HG03175 (cell line): ENCODE data around the gene AGPAT4.
"Not testable (repeated sequence)": the region's sequence is repeated elsewhere in the genome, so short reads cannot be mapped to it uniquely, and the experiment has no call there.

Experiments used
- ATAC-seq: cut with Tn5 transposase; IDR thresholded peaks from one replicate; pipeline ENCODE4 v1.9.1; 2021; ENCODE audit warnings: mild to moderate bottlenecking, moderate library complexity; ENCODE audit not compliant: unreplicated experiment

Gene AGPAT4

DNA sequence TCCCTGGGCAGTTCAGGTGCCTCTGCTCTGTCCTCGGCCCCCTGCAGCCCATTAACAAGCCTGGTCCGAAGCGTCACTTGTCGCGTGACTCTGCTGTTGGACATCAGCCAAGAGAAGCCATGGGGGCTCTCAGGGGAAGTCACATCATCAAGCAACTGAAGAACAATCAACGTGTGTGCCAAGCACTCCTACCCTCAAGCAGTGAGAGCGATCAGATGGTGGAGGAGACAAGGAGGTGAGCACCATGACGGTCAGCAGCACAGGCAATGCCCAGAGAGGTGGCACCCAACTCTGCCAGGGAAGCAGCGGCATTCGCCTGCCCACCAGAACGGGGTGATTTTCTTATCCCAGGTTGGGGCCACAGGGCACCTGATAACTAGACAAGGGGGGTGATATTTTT lies 132.7 kb downstream of the AGPAT4 start:
- ATAC-seq, result no peak

DNA sequence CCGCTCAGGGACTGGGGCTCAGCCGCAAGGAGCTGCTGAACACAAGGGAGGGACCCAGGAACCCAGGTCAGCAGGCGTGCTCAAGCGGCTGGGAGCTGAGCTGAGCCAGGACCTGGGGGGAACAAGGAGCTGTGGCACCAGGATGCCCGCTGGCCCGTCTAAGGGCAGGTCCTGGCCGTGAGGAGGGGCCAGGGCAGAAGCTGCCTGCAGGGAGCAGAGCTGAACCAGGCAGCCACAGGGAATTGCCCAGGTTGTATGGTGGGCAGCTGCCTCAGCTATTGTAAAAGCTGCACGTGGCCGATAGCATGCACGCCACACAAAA lies 133.3 kb downstream of the AGPAT4 start:
- ATAC-seq, result no peak

DNA sequence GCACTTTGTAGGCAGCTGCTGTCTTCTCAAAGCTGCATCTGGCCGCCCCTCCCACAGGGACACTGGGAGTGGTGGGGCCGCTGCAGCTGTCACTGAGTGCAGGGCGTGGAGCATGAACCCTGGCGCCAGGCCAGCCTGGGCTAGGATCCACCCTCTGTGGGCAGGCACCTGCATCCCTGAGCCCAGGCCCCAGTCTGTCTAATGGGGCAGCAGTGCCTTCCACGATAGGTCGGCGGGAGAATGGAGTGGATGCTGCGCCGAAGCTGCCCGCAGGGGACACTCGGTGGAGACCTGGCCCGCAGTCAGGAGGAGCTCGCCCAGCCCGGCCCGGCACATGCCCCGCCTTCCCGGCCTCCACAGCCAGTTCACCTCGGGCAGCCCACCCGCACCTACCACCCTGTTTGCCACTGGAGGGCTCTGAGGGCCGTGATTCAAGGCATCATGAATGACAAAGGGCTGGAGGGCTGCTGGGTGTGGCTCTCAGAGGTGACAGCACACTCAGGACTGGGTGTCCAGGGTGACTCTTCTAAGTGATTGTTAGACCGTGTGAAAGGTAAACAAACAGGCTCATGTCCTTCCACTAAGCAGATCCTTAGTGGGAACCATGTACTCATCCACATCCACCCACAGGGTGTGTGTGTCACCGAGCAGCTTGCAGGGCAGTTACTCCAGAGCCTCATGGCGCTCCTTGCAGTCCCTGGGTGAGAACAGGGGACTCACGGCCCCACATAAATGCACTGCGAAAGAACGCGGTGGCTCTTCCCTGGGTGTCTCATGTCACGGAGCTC lies 133.9 kb downstream of the AGPAT4 start:
- ATAC-seq, result no peak

DNA sequence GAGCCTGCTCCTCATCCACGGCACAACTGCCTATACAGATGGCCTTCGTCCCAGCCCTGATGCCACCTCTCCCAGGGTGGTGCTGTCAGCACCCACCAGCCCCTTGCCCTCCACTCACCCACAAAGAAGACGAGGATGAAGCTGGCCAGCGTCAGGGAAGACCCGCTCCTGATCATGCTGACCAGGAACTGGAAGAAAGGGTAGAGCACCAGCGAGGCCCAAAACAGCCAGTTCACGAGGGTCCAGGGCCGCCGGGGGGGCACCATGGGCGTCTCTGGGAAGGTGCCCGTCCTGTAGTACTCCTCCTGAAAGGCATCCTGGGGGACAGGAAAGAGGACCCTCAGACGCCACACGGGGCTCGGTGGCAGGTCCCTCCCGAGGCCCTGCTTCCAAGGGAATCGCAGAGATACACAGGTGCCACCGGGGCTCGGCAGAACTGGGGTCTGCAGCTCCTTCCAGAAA lies 134.5 kb downstream of the AGPAT4 start:
- ATAC-seq, result no peak

DNA sequence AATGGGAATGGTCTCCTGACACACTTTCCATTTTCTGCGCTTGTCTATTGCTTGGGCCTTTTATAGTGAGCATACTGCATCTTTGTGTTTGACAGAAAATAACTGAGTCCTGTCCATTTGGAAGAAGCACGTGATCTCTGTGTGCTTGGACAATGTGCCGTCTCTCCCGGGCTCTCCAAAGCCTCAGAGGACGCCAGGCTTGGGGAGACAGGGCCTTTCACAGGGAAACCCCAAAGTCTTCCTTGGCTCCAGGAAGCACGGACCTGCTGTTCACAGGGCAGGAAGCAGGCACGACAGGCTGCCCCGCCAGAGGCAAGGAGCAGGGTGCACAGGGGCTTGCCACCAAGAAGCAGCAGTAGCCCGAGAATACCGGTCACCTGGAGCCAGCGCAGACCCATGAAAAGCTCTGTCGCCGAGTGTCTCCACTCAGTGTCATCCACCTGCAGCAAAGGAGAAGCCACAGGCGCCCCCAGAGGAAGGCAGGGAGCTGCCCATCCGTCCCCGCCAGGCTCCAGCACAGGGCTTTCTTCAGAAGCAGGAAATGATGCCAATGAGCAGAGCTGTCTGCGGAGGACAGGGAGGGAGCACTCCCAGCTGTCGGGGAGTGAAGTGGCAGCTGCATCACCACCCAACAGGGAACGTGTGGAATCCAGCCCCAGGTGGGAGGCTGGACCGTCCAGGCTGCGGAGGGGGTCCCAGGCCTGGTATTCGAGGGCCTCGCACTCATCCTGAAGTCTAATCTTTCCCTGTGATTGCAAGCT lies 135.1 kb downstream of the AGPAT4 start:
- no peak for ATAC-seq

DNA sequence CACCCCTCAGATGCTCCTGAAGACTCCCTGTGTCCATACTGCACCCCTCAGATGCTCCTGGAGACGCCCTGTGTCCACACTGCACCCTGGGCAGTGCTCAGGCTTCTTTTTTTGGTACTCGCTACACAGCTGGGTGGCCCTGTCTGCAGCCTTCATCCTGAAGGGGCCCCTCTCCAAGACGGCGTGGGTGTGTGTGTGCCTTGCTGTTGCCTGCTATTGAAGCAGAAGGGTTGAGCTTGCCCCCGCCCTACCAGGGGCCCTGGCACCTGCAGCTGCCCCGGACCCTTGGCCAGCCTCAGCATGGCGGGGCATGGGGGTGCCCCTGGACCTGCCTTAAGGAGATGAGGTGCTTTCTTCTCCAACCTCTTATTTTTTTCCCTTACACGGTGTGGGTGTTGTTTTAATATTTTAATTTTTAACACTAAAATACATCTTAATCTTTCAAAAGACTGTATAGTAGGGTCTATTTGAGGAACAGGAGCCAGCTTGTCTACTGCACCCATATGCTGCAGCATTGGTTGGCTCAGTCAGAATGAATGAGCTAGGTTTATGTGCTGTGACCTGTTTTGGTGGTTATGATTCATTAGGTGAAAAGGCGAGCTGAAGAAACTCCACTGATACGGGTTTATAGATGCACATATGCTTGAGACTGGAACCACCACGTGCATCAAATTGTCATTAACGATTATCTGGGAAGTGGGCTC lies 135.9 kb downstream of the AGPAT4 start:
- no peak for ATAC-seq

DNA sequence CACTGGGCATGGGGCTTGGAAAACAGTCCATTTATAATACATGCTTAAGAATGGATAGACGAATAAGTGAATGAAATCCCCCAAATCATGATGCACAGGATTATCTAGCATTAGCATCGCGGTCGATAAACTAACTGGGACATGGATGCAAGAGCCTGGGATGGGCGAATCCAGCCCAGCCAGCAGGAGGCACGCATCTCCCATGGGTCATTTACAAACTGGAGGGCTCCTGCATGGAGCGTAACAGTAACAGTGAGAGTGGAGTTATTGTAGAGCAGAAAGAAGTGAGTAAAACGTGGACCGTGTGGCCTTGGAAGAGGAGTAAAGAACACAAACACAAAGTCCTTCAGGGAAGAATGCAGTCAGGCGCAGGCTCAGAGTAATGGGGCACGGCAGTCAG lies 136.5 kb downstream of the AGPAT4 start:
- ATAC-seq, result no peak

DNA sequence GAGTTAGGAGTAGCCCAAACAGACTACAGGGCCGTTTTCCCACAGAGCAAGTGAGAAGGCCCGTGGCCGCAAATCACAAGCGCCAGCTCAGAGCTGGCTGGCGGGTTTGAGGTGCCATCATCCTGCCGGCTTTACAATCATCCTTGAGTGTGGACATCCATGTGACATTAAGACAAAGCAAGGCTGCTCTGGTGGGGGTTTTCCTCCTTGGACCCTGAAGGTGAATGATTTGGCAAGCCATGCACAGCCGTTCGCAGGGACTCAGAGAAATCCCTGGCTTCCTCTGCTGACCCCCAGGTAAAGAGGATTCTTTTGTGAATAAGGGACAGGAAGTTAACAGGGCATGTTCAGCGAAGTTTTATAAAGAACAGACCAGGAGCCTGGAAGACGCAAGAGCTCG lies 137.2 kb downstream of the AGPAT4 start:
- no peak for ATAC-seq

DNA sequence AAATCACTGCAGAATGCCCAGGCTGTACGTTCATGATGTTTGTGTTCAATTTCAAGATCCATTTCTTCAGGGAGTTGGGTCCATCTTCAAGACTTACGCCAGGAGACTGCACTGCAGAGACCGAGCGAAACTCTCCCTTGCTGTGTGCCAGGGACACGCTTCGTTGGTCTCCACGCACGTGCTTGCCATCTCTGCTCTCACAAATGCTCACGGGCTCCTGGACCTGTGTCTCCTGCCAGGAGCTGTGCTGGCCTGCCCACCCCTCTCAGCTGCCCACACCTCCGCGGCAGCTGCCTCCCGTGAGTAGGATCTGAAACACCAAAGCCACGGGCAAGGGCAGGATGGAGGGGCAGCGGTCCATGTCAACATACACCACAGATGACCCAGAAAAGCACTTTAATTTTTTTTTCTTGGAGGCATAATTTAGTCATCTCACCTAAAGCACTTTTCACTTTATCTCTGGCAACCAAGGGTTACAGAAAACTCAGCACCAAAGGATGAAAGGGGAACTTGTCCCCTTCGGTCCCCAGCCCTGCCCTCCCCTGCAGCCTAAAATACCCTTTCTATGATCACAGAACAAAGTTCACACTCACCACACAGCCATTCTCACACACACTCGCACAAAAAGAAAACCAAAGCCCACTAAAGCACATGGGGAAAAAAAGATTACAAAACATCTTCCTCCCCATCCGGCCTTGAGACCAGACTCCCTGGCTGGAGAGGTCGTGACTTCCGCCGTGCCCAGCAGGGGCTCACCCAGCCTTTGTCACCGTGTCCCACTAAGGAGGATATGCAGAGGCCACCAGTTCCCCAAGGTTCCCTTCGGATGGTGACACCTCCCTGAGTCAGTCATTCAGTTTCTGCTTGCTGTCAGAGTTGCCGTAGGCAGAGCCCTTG lies 137.9 kb downstream of the AGPAT4 start:
- ATAC-seq, result peak; percentile 44

DNA sequence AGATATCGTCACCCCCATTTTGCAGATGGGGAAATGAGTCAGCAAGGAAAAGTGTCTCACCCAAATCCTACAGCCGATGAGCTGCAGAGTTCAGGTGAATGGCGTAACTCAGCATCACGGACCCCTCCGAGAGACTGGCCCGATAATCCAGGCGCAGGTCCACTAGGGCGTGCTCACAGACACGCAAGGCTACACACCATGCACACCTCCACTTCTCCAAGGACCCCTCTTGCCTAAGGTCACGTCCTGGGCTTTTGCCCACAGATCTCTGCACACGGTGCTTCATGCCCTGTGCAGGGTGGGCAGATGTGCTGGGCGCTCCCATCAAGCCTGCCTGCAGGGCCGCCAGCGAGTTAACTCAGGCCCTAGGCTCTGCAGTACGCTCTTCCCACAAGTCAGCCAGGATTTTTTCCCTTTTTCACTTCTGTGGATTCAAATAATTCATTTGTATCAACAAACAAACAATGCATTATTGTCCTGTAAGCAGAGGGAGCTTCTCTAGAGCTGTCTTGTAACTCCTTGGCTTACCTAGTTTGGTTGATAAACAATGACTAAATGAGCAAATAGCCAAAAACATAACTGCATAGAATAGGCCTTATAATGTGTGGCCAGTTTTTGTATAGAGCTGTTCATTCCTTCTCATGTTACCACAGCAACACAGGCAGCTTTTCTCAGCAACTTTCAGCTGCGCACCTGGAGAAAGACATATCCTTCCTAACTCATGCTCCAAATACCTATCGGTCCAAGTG lies 139.1 kb downstream of the AGPAT4 start:
- ATAC-seq, result no peak

DNA sequence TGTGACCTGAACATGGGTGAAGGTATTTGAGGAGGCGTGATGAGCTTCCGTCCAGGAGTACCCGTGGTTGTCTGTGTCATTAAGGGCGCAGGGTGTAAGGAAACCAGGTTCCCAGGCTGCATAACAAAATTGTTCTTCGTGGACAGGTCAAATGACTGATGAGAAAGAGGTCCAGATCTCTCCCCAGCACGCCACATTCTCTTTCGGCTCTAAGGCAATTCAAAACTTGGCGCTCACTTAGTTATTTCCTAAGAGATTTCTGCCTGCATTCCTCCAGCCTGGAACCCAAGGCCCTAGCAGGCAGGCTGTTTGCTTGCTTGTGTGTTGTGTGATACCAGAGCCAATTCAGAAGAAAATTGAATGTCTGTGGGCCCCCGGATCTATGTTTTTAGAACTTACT lies 139.9 kb downstream of the AGPAT4 start:
- ATAC-seq, result no peak

DNA sequence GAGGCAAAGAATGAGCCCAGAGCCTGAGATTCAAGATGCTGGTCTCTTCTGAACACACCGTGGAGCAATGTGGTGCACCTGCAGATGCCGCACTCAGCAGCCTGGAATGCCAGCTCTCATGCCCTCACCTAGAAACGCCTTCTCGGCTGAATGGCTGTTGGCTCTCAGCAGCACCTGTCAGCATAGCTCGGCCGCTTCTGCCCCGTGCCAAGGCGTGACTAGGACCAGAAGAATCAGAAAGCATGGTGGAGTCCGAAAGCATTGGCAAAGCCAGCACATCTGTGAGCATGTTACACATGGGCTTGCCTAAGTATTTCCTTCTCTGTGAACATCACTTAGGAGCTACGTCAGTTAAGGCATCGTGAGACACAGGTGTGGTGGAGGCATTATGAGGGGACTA lies 141.5 kb downstream of the AGPAT4 start:
- no peak for ATAC-seq

DNA sequence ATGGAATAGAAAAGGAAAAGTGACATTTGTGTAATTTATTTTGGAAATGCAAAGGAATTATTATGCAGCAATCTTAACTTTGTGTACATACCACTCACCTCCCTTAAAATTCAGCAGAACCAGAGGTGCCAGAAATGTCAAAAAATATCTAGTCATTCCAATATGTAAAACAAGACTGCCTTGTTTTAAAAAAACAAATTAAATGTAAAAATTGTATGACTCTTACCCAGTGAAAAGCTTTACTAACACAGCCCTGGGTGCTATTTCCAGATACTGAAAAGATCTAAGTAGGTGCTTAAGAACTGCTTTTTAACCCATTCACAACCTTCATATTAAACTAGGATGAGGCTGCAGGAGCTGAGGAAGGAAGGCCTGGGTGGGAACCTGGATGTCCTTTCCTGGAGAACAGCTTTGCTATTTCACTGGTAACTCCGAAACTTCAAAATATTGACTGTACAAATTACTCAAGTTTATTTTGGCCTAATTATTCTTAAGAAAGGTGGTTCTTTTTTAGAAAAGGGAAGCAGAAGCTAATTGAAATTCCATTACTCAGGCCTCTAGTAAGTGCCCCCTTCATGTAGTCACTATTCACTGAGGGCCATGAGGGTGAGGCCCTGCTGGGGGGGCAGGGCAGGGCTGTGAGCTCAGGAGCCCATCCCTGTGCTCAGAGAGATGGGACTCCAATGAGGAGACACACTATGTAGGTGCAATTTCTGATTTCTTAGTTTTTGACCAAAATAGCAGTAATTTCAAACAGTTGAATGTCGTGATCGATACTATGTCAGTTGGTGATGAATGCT lies 142.7 kb downstream of the AGPAT4 start:
- ATAC-seq, result no peak

DNA sequence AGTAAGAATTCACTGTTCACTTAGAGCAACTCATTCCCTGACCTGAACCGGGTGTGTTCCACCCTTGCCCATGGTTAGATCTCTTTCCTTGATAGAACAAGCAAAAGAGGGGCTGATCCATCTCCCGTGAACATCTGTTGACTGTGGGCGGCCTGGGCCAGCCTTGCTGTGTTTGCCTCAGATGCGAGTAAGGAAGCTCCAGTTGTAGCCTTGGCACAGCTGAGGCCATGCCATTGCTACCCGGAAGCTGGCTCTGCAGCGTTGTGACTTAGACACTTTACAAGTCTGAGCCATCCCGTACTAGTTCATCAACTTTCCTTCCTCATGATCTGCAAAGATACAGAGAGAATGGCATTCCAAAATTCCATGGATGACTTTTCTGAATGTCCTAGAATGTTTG lies 143.3 kb downstream of the AGPAT4 start:
- ATAC-seq, result no peak

DNA sequence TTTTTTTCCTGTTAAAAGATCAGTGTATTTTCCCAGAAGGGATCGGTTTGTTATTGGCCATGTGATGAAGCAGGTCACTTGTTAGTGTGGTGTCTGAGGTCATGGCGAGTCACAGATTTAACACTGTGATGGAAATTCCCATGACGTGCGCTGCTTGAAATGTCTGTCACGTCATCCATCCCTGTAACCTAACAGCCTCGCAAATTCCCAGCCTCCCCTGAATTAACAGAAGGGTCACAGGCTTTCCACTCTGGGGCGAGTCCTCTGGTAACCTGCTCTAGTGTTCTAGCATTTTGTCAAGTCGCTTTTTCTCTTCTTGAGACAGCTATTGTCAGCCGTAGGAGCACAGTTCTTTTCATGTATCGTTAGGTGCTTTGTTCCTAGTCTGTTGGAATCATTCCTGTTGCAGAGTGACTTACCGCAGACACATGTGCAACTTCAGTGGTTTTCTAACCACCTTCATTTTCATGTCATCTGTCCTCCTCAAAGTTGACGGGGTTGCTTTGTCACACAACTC lies 145.1 kb downstream of the AGPAT4 start:
- ATAC-seq, result no peak

DNA sequence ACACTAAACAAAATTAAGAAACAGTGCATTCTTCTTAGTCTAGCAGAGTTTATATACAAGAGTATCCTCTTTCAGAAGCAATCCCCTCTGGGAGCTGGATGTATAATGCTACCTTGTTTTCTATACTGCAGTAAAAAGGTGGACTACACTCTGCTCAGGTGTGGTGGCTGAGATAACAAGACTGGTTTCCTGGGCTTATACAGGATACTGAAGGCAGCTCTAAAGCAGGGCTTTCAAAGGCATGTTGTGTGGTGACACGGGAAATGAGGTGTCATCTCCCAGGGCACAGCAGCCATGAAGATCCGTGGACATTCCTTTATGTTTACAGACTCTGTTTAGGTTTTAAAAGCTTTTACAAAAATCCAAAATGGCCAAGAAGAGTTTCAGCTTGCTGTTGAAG lies 145.6 kb downstream of the AGPAT4 start:
- no peak for ATAC-seq

DNA sequence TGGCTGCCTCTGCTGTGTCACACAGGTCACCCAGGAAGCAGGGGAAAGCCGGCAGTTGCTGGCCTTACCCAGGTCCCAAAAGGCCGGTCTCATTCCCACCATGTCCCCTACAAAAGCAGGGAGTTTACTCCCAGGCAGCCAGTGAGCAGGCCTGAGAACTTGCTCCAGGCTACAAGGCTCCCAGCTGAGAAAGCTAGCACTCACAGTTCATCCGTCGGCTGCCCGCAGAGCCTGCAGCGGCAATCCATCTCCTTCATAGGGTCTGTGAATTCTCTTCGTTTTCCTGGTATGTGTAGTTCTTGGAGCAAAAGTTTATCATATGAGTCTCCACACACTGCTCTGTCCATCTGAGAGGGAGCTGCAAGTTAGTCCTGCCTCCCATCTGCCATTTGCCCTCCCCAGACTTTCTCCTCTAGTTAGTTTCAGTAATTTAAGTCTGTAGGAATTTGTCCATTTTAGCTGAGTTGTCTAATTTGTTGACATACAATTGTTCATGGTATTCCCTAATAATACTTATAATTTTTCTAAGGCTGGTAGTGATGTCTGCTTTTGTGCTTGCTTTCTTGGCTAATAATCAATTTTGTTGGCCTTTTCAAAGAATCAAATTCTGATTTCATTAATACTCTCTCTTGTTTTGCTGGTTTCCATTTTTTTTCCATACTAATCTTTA lies 146.7 kb downstream of the AGPAT4 start:
- ATAC-seq, result no peak

DNA sequence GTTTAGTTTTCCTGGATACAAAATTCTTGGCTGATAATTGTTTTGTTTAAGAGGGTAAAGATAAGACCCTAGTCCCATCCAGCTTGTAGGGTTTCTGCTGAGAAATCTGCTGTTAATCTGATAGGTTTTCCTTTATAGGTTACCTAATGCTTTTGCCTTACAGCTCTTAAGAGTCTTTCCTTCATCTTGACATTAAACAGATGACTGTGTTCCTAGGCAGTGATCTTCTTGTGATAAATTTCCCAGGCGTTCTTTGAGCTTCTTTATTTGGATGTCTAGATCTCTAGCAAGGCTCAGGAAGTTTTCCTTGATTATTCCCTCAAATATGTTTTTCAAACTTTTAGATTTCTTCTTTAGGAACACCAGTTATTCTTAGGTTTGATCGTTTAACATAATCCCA lies 148.3 kb downstream of the AGPAT4 start:
- no peak for ATAC-seq

DNA sequence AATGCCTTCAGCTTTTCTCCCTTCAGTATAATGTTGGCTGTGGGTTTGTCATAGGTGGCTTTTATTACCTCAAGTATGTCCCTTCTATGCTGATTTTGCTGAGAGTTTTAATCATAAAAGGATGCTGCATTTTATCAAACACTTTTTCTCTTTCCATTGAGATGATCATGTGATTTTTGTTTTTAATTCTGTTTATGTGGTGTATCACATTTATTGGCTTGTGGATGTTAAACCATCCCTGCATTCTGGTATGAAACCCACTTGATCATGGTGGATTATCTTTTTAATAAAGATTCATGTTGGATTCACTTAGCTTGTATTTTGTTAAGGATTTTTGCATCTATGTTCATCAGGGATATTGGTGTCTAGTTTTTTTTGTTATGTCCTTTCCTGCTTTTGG lies 150.5 kb downstream of the AGPAT4 start:
- ATAC-seq, result not testable (repeated sequence)
